Adrenal gland (tissue), 12 donors: ENCODE results near the gene ASB6. TPM values are rescaled to one million over a fixed set of nuclear protein-coding genes. Genes with fewer than 3 reads are reported as not detected.

Experiments used
- DNase-seq, 7 donors: peaks; one replicate each; pipeline ENCODE4 v3.0.0-alpha.2; 2019 to 2020
- H3K27ac ChIP-seq, 5 donors: fragments of 200-600 bp; sonication (generic) in 4 of 5; 1 replicate in 3 of 5; 2 replicates in 2 of 5; pipeline versions ENCODE4 v1.5.1 to v1.8.0; 2016 to 2020; ENCODE audit warnings: mild to moderate bottlenecking in 1 of 5
- H3K27me3 ChIP-seq: fragments of 200-600 bp; 2 replicates; pipeline ENCODE4 v1.8.0; 2021
- H3K36me3 ChIP-seq, 2 donors: fragments of 200-600 bp; replicated peaks in 1 of 2; 1 replicate in 1 of 2; 2 replicates in 1 of 2; pipeline versions ENCODE4 v1.5.1 to v1.8.0; 2018 to 2022
- H3K4me1 ChIP-seq, 2 donors: fragments of 200-600 bp; replicated peaks in 1 of 2; 1 replicate in 1 of 2; 2 replicates in 1 of 2; pipeline versions ENCODE4 v1.5.1 to v1.8.0; 2018 to 2021
- H3K4me3 ChIP-seq, 4 donors: fragments of 200-600 bp; sonication (generic) in 3 of 4; one replicate each; pipeline ENCODE4 v1.5.1; 2016 to 2018
- H3K9me3 ChIP-seq, 3 donors: fragments of 200-600 bp; sonication (generic) in 1 of 3; replicated peaks in 1 of 3; 1 replicate in 2 of 3; 2 replicates in 1 of 3; pipeline versions ENCODE4 v1.5.1 to v1.8.0; 2016 to 2021
- CTCF ChIP-seq, 6 experiments: fragments of 450-650 bp in 4 of 6; fragments of 200-600 bp in 2 of 6; sonication (generic) in 1 of 6; IDR thresholded peaks; 1 replicate in 5 of 6; 2 replicates in 1 of 6; pipeline versions ENCODE4 v1.5.1 to v1.8.0; 2016 to 2021; ENCODE audit warnings: antibody characterized with exemption in 6 of 6, mild to moderate bottlenecking in 2 of 6, moderate library complexity in 1 of 6
- POLR2A ChIP-seq, 2 donors: fragments of 450-650 bp; IDR thresholded peaks; one replicate each; pipeline ENCODE4 v1.6.1; 2017; ENCODE audit warnings: antibody characterized with exemption in 2 of 2, mild to moderate bottlenecking in 2 of 2, moderate library complexity in 1 of 2
- WGBS, 4 donors: extraction: QIAGEN DNeasy Blood & Tissue Kit in 2 of 4; methylation state at CpG; one replicate each; pipeline versions ENCODE4 v1.1.5 to v1.1.7; 2013 to 2017; 5-methylcytosine and 5-hydroxymethylcytosine counted together
- intact Hi-C, 2 donors: fragments of 100-400 bp; cut with DNase I; formaldehyde crosslinking; loops; one replicate each; pipeline versions ENCODE4 v1.14.1 to v1.15.0; 2022 to 2023
- polyA plus RNA-seq, 3 donors: library from polyadenylated mRNA; stranded (reverse); fragments of 200-250 nt in 2 of 3; fragments of 350-450 nt in 1 of 3; fragmentation: Illumina TruSeq in 1 of 3; extraction: RNeasy Lipid Tissue Mini Kit (QIAGEN cat#74804) in 1 of 3; gene quantifications; one replicate each; pipeline ENCODE4 v1.2.3, GENCODE V29; 2013 to 2014
- total RNA-seq, 9 donors: library from RNA; depleted of rRNA in 4 of 9; stranded (reverse); fragments of >200 nt in 4 of 9; fragments of 120-200 nt in 1 of 9; fragmentation: NEBNext Ultra II Directional in 1 of 9; extraction: Animal tissue kit (Norgen Biotek cat#: 25700) in 1 of 9; gene quantifications; one replicate each; pipeline versions ENCODE4 v1.1.0 to v1.2.4, GENCODE V29; 2013 to 2023
- donor health status: healthy with polysubstance abuse.
- donor health status: Bipolar disorder and iron deficiency.
- donor health status: DM: yes; HTN: yes; CAD: no.
- donor health status: DM: no; HTN: no; CAD: no.
- donor health status: DM: no; HTN: no; CAD: no.
- donor health status: DM: yes; HTN: yes; CAD: no.

Gene ASB6
- total and polyA plus RNA-seq, 12 donors = 10.0 to 34.2 (median 26.8) TPM

GRCh38 chr9:129686736-129687135 is 44.8 kb upstream of the ASB6 start:
- DNase-seq = no peak
- H3K4me1 ChIP-seq = no peaks in the 10 kb centered on the region
- H3K36me3 ChIP-seq = no peaks in the 10 kb centered on the region
- no peak overlapping the region for H3K27ac ChIP-seq
- 67 to 79% (median 74%) methylated on average over 4 to 9 of the region's 9 CpGs for WGBS, 4 donors
- intact Hi-C loops = no loop called here
- TF ChIP-seq CTCF (IDR thresholded peaks at IDR 0.05) = no peak
- TF ChIP-seq POLR2A (IDR thresholded peaks at IDR 0.05) = no peak
- H3K9me3 ChIP-seq = no peaks in the 10 kb centered on the region
- H3K27me3 ChIP-seq = no peaks in the 10 kb centered on the region
- no peak overlapping the region for H3K4me3 ChIP-seq

GRCh38 chr9:129685933-129686259 is 43.9 kb upstream of the ASB6 start:
- intact Hi-C loops = no loop called here
- Histone ChIP-seq H3K4me1 (no peaks in the 10 kb centered on the region), H3K27me3 (no peaks in the 10 kb centered on the region), H3K27ac (no peak overlapping the region), H3K36me3 (no peaks in the 10 kb centered on the region), H3K4me3 (no peak overlapping the region), H3K9me3 (no peaks in the 10 kb centered on the region)
- 60 to 87% (median 81%) methylated on average over 3 of the region's 3 CpGs for WGBS, 4 donors
- no peak for DNase-seq
- TF ChIP-seq CTCF (IDR thresholded peaks at IDR 0.05) (no peak), POLR2A (IDR thresholded peaks at IDR 0.05) (no peak)

GRCh38 chr9:129685220-129685932 is 43.4 kb upstream of the ASB6 start:
- Histone ChIP-seq H3K27ac (no peak overlapping the region), H3K36me3 (no peaks in the 10 kb centered on the region), H3K27me3 (no peaks in the 10 kb centered on the region), H3K4me3 (no peak overlapping the region), H3K4me1 (no peaks in the 10 kb centered on the region), H3K9me3 (no peaks in the 10 kb centered on the region)
- TF ChIP-seq CTCF (IDR thresholded peaks at IDR 0.05) = no peak
- TF ChIP-seq POLR2A (IDR thresholded peaks at IDR 0.05) = no peak
- no peak for DNase-seq
- 84 to 92% (median 88%) methylated on average over 15 of the region's 15 CpGs for WGBS, 4 donors
- intact Hi-C loops = no loop called here

GRCh38 chr9:129682381-129682780 is 40.4 kb upstream of the ASB6 start:
- Histone ChIP-seq H3K9me3 (no peaks in the 10 kb centered on the region), H3K4me3 (no peak overlapping the region), H3K27me3 (no peaks in the 10 kb centered on the region), H3K4me1 (no peaks in the 10 kb centered on the region), H3K27ac (no peak overlapping the region), H3K36me3 (no peaks in the 10 kb centered on the region)
- intact Hi-C loops = no loop called here
- DNase-seq = no peak
- TF ChIP-seq CTCF (IDR thresholded peaks at IDR 0.05) (no peak), POLR2A (IDR thresholded peaks at IDR 0.05) (no peak)
- 79 to 100% (median 91%) methylated on average over 3 to 7 of the region's 7 CpGs for WGBS, 4 donors
